Stimulated activated naive B cell treated with anti-CD40 and anti-IgM and Interleukin-4, amounts not matched to agents 10 μg/mL and 1 μg/mL and 100 μg/mL, for 72 hours (primary cell): ENCODE data around the gene SIGLEC15.

Source experiments
- ATAC-seq, 2 donors: fragments of 150-1000 bp; cut with Tn5 transposase; replicated peaks; 2 replicates each; pipeline ENCODE4 v1.10.0; 2021; ENCODE audit warnings: moderate library complexity in 1 of 2
- DNase-seq: peaks from one replicate; pipeline ENCODE4 v3.0.0; 2021
- H3K27ac Mint-ChIP-seq: one replicate; pipeline ENCODE4 v1.8.0; 2022; ENCODE audit warnings: mild to moderate bottlenecking, mixed read lengths
- H3K27me3 Mint-ChIP-seq, 2 donors: one replicate each; pipeline ENCODE4 v1.8.0; 2022; ENCODE audit warnings: mixed read lengths in 2 of 2
- H3K36me3 Mint-ChIP-seq, 2 donors: one replicate each; pipeline ENCODE4 v1.8.0; 2022; ENCODE audit warnings: mixed read lengths in 2 of 2, mild to moderate bottlenecking in 1 of 2
- H3K4me1 Mint-ChIP-seq, 2 donors: one replicate each; pipeline ENCODE4 v1.8.0; 2022; ENCODE audit warnings: mixed read lengths in 2 of 2, mild to moderate bottlenecking in 1 of 2
- H3K4me3 Mint-ChIP-seq, 2 donors: one replicate each; pipeline ENCODE4 v1.8.0; 2022; ENCODE audit warnings: mild to moderate bottlenecking in 2 of 2, mixed read lengths in 2 of 2, moderate library complexity in 1 of 2
- H3K9me3 Mint-ChIP-seq, 2 donors: one replicate each; pipeline ENCODE4 v1.8.0; 2022; ENCODE audit warnings: mixed read lengths in 2 of 2, mild to moderate bottlenecking in 1 of 2

The SIGLEC15 gene

DNA sequence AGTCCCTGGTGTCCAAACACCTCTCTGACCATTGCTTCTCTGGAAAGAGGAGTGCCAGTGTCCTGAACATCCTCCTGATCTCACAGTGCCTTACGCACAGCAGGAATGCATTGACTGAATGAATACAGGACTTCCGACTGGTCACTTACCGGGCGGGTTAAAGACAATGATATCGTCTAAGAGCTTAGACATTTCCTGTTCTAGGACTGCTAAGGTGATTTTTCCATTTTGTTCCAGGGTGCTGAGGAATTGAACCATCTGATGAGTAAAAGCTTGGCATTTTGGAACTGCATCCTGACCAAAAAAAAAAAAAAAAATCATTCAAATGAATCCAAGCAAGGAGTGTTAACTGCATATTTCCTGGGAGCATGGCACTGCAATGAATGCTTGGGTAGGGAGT, 40.0 kb downstream of the SIGLEC15 start:
- ATAC-seq (no peak), DNase-seq (no peak)
- H3K9me3 Mint-ChIP-seq = no peaks in the 10 kb centered on the region
- no peaks in the 10 kb centered on the region for H3K4me1 Mint-ChIP-seq
- no peak overlapping the region for H3K4me3 Mint-ChIP-seq
- H3K27me3 Mint-ChIP-seq = no peaks in the 10 kb centered on the region
- no peak overlapping the region for H3K27ac Mint-ChIP-seq
- peaks cover 58 to 67% of the 10 kb centered on the region in 2 donors for H3K36me3 Mint-ChIP-seq

DNA sequence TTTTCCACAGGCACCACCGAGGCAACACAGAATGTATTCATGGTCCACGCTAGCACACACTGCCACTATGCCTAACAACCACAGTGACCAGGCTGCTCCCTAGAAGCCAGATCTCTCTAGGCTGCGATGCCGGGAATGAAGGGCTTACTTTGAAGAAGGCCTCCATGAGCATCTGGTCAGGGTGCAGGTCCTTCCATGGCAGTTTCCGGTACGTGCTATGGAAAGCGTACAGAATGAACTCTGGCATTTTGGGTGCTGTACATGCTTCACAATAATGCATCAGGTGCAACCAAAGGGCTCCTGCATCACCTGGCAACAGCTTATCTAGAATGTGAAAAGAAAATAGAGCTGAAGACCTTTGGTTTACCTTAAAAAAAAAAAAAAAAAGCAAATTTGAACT, 44.9 kb downstream of the SIGLEC15 start:
- Mint-ChIP-seq H3K4me1 (peaks cover 16 to 19% of the 10 kb centered on the region in 2 donors), H3K9me3 (peaks cover 6 to 9% of the 10 kb centered on the region in 2 donors), H3K4me3 (no peak overlapping the region), H3K27ac (no peak overlapping the region), H3K27me3 (no peaks in the 10 kb centered on the region), H3K36me3 (peaks cover 64 to 71% of the 10 kb centered on the region in 2 donors)
- DNase-seq (no peak), ATAC-seq (no peak)

DNA sequence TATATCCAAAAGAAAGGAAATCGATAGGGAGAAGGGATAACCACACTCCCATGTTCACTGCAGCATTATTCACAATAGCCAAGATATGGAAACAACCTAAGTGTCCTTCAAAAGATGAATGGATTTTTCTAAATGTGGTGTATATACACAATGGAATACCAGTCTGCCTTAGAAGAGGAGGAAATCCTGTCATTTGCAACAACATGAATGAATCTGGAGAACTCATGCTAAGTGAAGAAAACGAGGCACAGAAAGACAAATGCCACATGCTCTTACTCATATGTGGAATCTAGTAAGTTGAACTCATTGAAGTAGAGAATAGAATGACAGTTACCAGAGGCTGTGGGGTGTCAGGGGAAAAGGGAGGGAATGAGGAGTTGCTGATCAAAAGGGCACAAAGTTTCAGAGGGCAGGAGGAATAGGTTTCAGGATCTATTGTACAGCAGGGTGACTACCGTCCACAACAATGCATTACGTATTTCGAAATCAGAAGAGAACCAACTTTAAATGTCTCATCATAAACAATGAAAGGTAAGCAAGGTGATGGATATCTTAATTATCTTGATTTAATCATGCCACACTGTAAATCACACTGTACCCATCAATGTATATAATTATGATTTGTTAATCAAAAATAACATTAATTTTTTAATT, 46.1 kb downstream of the SIGLEC15 start:
- H3K4me1 Mint-ChIP-seq = peaks cover 17 to 22% of the 10 kb centered on the region in 2 donors

DNA sequence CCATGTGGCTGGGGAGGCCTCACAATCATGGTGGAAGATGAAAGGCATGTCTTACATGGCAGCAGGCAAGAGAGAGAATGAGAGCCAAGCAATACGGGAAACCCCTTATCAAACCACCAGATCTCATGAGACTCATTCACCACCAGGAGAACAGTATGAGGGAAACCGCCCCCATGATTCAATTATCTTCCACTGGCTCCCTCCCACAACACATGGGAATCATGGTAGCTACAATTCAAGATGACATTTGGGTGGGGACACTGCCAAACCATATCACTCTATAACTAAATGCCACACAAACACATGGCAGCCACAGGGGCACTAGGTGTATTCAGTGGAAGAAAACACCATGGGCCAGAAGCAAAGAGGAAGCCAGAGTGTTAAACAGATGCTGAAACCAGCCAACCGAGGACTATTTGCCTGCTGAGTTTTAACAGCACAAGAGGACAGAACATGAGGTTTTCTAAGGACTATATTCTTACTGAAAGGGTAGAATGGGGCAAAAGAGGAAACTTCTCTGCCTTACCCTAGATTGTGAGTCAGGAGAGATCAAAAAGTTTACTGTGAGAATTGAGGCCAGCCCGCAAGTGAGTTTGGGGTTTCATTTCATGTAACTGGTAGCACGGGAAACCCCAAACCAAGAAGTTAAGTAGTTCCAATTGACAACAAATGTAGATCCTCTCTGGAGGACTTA, 49.2 kb downstream of the SIGLEC15 start:
- H3K36me3 Mint-ChIP-seq = peaks cover 57 to 59% of the 10 kb centered on the region in 2 donors

More for the DNA sequence above, 46.1 kb downstream of the SIGLEC15 start:
- Mint-ChIP-seq H3K36me3 (peaks cover 58 to 70% of the 10 kb centered on the region in 2 donors), H3K27me3 (no peaks in the 10 kb centered on the region), H3K9me3 (peaks cover 7 to 11% of the 10 kb centered on the region in 2 donors), H3K4me3 (no peak overlapping the region), H3K27ac (no peak overlapping the region)
- DNase-seq (no peak), ATAC-seq (no peak)

DNA sequence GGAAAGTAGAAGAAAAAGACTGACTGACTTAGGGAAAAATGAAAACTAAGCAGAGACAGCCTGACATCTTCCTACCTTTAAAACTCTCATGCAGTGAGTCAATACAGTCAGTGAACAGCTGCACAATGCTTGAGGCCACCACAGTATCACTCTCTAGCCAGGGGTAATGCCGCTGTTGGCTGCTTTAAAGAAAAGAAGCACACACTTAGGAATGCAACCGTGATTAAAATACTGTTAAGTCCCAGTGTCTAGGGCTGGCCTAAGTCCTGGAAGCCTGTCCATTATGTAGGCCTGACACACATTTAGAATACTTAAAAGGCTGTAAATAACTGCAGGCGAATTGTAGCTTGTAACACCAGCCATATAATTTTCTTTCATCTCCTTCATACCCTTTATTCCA, 50.7 kb downstream of the SIGLEC15 start:
- H3K4me1 Mint-ChIP-seq = peaks cover 26 to 32% of the 10 kb centered on the region in 2 donors
- H3K27ac Mint-ChIP-seq = no peak overlapping the region
- ATAC-seq (no peak), DNase-seq (no peak)
- H3K36me3 Mint-ChIP-seq = peaks cover 55 to 58% of the 10 kb centered on the region in 2 donors
- no peak overlapping the region for H3K4me3 Mint-ChIP-seq
- peaks cover 7 to 11% of the 10 kb centered on the region in 2 donors for H3K9me3 Mint-ChIP-seq
- H3K27me3 Mint-ChIP-seq = no peaks in the 10 kb centered on the region

More for the DNA sequence above, 49.2 kb downstream of the SIGLEC15 start:
- ATAC-seq = peak; percentile 94 to 95
- H3K27ac Mint-ChIP-seq = peak overlapping the region; percentile 93
- H3K27me3 Mint-ChIP-seq = no peaks in the 10 kb centered on the region
- peak overlapping the region; percentile 3 to 57 for H3K4me3 Mint-ChIP-seq
- peaks cover 7 to 11% of the 10 kb centered on the region in 2 donors for H3K9me3 Mint-ChIP-seq
- DNase-seq = peak; percentile 66
- peaks cover 18 to 25% of the 10 kb centered on the region in 2 donors for H3K4me1 Mint-ChIP-seq

DNA sequence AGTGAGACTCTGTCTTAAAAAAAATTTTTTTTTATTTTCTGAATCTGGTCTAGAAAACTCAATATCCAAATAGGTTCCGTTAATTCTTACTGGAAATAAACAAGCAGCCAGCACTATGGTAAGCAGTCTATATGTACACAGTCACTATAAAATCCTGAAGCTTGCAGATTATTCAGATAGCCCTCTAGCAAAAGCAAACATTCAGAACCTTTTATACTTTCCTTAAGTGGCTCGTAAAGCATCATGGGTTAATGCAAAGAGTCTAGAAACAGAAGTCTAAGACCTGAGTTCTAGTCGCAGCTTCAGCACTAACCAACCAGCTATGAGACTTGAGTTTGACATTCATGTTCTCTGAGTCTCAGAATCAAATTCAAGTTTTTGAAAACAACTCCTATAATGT, 51.9 kb downstream of the SIGLEC15 start:
- DNase-seq (no peak), ATAC-seq (no peak)
- H3K27ac Mint-ChIP-seq = no peak overlapping the region
- H3K4me3 Mint-ChIP-seq = no peak overlapping the region
- peaks cover 7 to 8% of the 10 kb centered on the region in 2 donors for H3K9me3 Mint-ChIP-seq
- H3K4me1 Mint-ChIP-seq = peaks cover 22 to 32% of the 10 kb centered on the region in 2 donors
- no peaks in the 10 kb centered on the region for H3K27me3 Mint-ChIP-seq
- peaks cover 50 to 52% of the 10 kb centered on the region in 2 donors for H3K36me3 Mint-ChIP-seq

DNA sequence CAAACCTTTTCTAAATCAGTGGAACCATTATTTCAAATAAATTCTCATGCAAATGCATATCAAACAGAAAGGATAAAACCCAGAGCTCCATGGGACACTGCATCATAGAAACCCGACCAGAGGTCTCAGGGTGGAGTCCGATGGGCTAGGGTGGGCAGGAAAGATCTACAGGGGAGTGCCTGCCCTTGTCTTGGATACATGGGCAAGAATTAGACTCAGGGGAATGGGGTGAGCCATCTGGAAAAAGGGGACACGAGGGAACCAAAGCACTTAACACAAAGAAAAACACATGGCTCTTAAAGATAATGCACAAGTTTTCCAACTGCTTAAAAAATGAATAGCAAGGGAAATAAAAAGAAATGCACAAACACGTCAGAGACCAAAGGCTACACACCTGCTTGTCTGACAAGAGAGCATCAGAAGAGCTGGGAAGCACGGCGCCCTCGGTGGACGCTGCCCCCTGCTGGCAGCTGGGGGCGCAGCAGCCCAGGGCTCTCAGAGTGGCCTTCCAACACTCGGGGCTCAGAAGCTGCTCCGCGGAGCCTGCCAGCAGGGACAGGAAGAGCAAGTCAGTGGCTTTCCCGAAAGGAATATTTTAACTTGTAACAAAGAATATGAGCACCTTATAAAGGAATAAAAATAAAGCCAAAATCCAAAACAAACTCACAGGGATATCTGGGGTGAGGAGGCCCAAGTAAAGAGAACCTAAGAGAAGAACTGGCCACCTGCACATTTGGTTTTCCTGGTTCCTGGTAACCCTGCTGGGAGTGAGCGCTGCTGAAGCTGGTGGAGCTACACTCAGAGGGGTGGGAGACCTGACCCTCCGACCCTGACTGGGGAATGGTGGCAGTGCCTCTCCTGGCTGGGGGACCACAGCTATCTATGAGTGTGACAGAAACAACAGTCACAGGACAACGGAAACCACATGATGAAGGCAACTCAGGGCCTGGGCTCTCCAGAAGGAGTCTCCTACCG, 54.5 kb downstream of the SIGLEC15 start:
- H3K36me3 Mint-ChIP-seq = peaks cover 37 to 38% of the 10 kb centered on the region in 2 donors

DNA sequence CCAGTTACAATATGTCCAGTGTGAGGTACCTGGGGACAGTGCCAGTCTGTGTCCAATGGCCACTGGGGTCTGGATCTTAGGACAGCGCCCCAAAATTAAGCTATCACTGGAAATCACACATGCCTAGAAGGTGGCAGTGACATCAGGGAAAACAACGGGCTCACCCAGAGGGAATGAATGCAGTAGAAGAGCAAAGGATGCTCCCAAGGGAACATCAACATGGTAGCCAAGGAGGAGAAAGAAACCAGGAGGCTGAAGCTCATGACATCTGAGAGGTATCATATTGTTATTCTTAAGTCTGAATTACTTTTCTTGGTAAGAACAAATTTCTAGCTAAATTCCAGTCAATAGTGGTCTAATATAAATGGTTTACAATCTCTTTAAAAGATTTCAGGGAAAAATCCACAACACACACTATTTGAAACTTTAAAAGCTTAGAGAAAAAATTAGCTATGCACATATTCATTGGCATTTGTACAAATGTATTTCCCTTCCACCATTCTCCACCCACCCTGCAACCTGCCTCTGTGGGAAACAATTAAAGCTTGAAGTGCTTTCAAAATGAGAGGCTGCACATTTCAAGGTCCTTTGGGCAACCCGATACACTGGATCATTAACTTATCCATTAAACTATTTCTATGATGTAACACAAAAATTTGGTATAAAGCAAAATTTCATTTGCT, 55.5 kb downstream of the SIGLEC15 start:
- peaks cover 9 to 10% of the 10 kb centered on the region in 2 donors for H3K4me1 Mint-ChIP-seq
- H3K27ac Mint-ChIP-seq = no peak overlapping the region
- peaks cover 31 to 33% of the 10 kb centered on the region in 2 donors for H3K36me3 Mint-ChIP-seq
- no peaks in the 10 kb centered on the region for H3K9me3 Mint-ChIP-seq
- DNase-seq (no peak), ATAC-seq (no peak)
- no peaks in the 10 kb centered on the region for H3K27me3 Mint-ChIP-seq
- H3K4me3 Mint-ChIP-seq = no peak overlapping the region

More for the DNA sequence above, 54.5 kb downstream of the SIGLEC15 start:
- DNase-seq (peak; percentile 66), ATAC-seq (peak; percentile 93 to 95)
- H3K27ac Mint-ChIP-seq = peak overlapping the region; percentile 72
- peaks cover 13 to 18% of the 10 kb centered on the region in 2 donors for H3K4me1 Mint-ChIP-seq
- H3K4me3 Mint-ChIP-seq = no peak overlapping the region
- no peaks in the 10 kb centered on the region for H3K27me3 Mint-ChIP-seq
- peaks cover 3 to 7% of the 10 kb centered on the region in 2 donors for H3K9me3 Mint-ChIP-seq

DNA sequence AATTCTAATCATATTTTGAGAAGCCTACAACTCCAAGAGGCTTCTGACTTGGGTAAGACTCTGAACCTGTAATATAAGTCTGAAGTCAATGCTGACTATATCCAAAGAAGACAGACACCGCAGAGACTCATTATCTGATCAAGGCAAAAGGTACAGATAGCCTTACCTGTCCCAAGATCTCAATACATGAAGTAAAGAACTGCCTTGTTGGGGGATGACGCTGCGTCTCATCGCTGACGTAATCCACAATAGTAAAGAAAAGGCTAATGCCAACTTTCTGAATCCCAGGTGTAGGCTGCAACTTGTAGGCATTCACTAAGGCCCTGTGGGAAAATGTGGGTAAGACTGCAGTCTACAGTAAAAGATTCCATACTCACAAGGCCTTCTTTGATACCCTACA, 62.1 kb downstream of the SIGLEC15 start:
- Mint-ChIP-seq H3K27me3 (no peaks in the 10 kb centered on the region), H3K27ac (no peak overlapping the region), H3K4me3 (no peak overlapping the region), H3K36me3 (peaks cover 17 to 30% of the 10 kb centered on the region in 2 donors), H3K4me1 (no peaks in the 10 kb centered on the region), H3K9me3 (no peaks in the 10 kb centered on the region)
- DNase-seq = no peak
- no peak for ATAC-seq

DNA sequence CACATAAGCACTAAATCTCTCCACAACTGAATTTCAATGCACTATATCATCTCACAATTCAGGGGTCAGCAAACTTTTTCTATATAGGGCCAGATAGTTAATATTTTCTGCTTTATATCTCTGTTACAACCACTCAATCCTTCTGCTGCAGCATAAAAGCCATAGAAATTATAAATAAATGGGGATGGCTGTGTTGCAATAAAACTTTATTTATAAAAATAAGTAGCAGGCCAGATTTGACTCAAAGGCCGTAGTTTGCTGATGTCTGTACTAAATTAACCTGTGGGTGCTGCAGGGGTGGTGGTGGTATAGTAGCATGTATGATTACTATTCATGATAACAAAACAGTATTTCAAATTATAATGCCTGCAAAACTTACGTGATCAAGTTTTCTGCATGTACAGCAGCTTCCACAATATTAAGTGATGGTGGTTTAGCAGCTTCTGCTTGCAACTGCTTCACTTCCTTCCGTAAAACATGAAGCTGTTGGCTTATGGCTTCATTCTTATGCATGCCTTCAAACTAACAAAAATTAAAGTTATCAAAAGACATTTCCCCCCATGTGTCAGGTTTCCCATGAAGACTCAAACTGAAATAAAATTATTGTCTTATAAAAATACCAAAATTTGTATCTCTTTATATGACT, 64.1 kb downstream of the SIGLEC15 start:
- Mint-ChIP-seq H3K9me3 (no peaks in the 10 kb centered on the region), H3K4me1 (no peaks in the 10 kb centered on the region), H3K27ac (no peak overlapping the region), H3K36me3 (peaks cover 14 to 26% of the 10 kb centered on the region in 2 donors), H3K4me3 (no peak overlapping the region), H3K27me3 (no peaks in the 10 kb centered on the region)
- no peak for ATAC-seq
- DNase-seq = no peak

DNA sequence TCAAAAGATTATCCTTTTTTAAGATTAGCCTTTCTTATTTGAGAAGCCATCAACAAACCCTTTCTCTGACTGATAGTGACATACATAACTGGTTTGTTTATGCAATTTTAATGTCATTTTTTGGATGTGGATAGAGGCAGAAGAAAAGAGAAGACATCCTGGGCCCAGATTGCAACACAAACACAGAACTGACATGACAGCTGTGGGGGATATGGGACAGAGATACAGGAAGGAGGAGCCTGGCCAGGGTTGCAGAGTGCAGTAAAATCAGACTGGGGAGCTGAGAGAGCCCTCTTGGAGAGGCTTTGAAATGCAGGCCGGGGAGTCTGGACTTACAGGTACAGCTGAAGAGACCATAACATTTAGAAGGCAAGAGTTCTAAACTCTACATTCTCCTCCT, 65.1 kb downstream of the SIGLEC15 start:
- H3K27me3 Mint-ChIP-seq = no peaks in the 10 kb centered on the region
- H3K27ac Mint-ChIP-seq = no peak overlapping the region
- DNase-seq = no peak
- H3K4me1 Mint-ChIP-seq = no peaks in the 10 kb centered on the region
- no peak for ATAC-seq
- H3K9me3 Mint-ChIP-seq = no peaks in the 10 kb centered on the region
- H3K4me3 Mint-ChIP-seq = no peak overlapping the region
- H3K36me3 Mint-ChIP-seq = peaks cover 20 to 37% of the 10 kb centered on the region in 2 donors

DNA sequence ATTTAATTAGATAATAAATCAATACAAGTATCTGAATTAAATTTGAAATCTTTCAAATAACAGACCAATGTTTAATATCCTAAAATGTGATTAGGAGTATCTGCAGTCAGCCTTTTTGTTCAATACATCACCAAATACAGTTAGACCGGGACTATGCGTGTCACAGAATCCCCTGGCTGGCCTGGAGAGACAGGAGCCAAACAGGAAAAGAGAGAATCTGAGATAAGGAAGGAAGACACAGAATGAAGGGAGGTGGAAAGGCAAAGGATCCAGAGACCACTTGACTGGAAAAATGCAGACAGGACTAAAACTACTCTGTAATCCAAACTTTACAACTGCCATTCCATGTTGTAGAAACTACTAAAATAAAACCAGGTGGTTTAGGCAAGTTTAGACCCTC, 66.3 kb downstream of the SIGLEC15 start:
- Mint-ChIP-seq H3K4me3 (no peak overlapping the region), H3K27ac (no peak overlapping the region), H3K9me3 (no peaks in the 10 kb centered on the region), H3K36me3 (peaks cover 22 to 44% of the 10 kb centered on the region in 2 donors), H3K27me3 (no peaks in the 10 kb centered on the region), H3K4me1 (no peaks in the 10 kb centered on the region)
- DNase-seq (no peak), ATAC-seq (no peak)
